NCI-H146 (cell line): ENCODE measurements around the gene NLN.

Source experiments
- DNase-seq: peaks from one replicate; lab custom pipeline; 2025; lab: John Stamatoyannopoulos, UW

Gene NLN

GRCh38 chr5:65808818-65809217 lies 86.8 kb downstream of the NLN start:
- DNase-seq = no peak

- DNase-seq = no peak
Measured at GRCh38 chr5:65809817-65810531, 88.0 kb downstream of the NLN start.

GRCh38 chr5:65811004-65811403 lies 89.0 kb downstream of the NLN start:
- DNase-seq = no peak

GRCh38 chr5:65811885-65812284 lies 89.9 kb downstream of the NLN start:
- no peak for DNase-seq

GRCh38 chr5:65812648-65813047 lies 90.6 kb downstream of the NLN start:
- DNase-seq = no peak

GRCh38 chr5:65813174-65813573 lies 91.2 kb downstream of the NLN start:
- no peak for DNase-seq

- DNase-seq = no peak
Measured at GRCh38 chr5:65815161-65815560, 93.2 kb downstream of the NLN start.

GRCh38 chr5:65816729-65817128 lies 94.7 kb downstream of the NLN start:
- DNase-seq = no peak

GRCh38 chr5:65817931-65818330 lies 95.9 kb downstream of the NLN start:
- DNase-seq = no peak

GRCh38 chr5:65818592-65818991 lies 96.6 kb downstream of the NLN start:
- DNase-seq = no peak

GRCh38 chr5:65819215-65819904 lies 97.4 kb downstream of the NLN start:
- no peak for DNase-seq

- DNase-seq = no peak
Measured at GRCh38 chr5:65819905-65820240, 97.9 kb downstream of the NLN start.

GRCh38 chr5:65820373-65820772 lies 98.4 kb downstream of the NLN start:
- DNase-seq = no peak

- DNase-seq = no peak
Measured at GRCh38 chr5:65821966-65822365, 100.0 kb downstream of the NLN start.

GRCh38 chr5:65822710-65823109 lies 100.7 kb downstream of the NLN start:
- no peak for DNase-seq

GRCh38 chr5:65823204-65823603 lies 101.2 kb downstream of the NLN start:
- no peak for DNase-seq

GRCh38 chr5:65823845-65824445 lies 101.9 kb downstream of the NLN start:
- no peak for DNase-seq

GRCh38 chr5:65825408-65826328 lies 103.7 kb downstream of the NLN start:
- no peak for DNase-seq

GRCh38 chr5:65828022-65828896 lies 106.3 kb downstream of the NLN start:
- DNase-seq = no peak

- no peak for DNase-seq
Measured at GRCh38 chr5:65830856-65831255, 108.9 kb downstream of the NLN start.

GRCh38 chr5:65831276-65831675 lies 109.3 kb downstream of the NLN start:
- no peak for DNase-seq
